Memory B cell (primary cell): Measurements from ENCODE around the gene TFB1M.
"Not testable (repeated sequence)": the region's sequence is repeated elsewhere in the genome, so short reads cannot be mapped to it uniquely, and the experiment has no call there.

ENCODE experiments used
- ATAC-seq: fragments of 150-1000 bp; cut with Tn5 transposase; 2 replicates; pipeline ENCODE4 v1.10.0; 2021; ENCODE audit warnings: low read depth, mild to moderate bottlenecking, moderate library complexity
- DNase-seq, 2 donors: peaks; one replicate each; pipeline ENCODE4 v3.0.0; 2022; ENCODE audit warnings: low spot score in 2 of 2
- H3K27ac Mint-ChIP-seq: one replicate; pipeline ENCODE4 v1.8.0; 2022; ENCODE audit warnings: mild to moderate bottlenecking, moderate library complexity, mixed read lengths
- H3K27me3 Mint-ChIP-seq: one replicate; pipeline ENCODE4 v1.8.0; 2022; ENCODE audit warnings: mixed read lengths
- H3K36me3 Mint-ChIP-seq: one replicate; pipeline ENCODE4 v1.8.0; 2022; ENCODE audit warnings: mild to moderate bottlenecking, mixed read lengths
- H3K4me1 Mint-ChIP-seq: one replicate; pipeline ENCODE4 v1.8.0; 2022; ENCODE audit warnings: mixed read lengths
- H3K4me3 Mint-ChIP-seq: one replicate; pipeline ENCODE4 v1.8.0; 2022; ENCODE audit warnings: mild to moderate bottlenecking, moderate library complexity, mixed read lengths
- H3K9me3 Mint-ChIP-seq: one replicate; pipeline ENCODE4 v1.8.0; 2022; ENCODE audit warnings: mixed read lengths

TFB1M gene

DNA sequence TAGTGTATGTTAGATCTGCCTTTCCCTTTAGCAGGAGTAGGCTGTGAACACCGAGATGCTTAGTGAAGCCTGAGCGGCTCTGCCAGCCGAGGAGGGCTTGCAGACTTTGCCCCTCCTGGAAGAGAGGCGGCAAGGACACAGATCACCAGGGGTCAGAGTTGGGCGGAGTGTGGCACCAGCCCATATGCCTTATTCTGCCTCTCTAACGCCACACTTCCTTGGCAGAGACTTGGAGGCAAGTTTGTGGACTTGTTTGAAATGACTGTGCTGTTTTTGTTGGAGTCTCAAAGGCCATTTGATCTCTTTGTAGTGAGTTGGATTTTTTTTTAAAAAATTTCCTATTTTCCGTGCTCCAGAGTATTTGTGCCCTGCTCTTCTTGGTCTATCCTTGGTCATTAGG is 95.0 kb downstream of the TFB1M start:
- no peak for DNase-seq
- peaks cover 2% of the 10 kb centered on the region for H3K4me1 Mint-ChIP-seq
- no peaks in the 10 kb centered on the region for H3K27me3 Mint-ChIP-seq
- no peak for ATAC-seq
- no peak overlapping the region for H3K4me3 Mint-ChIP-seq
- no peaks in the 10 kb centered on the region for H3K9me3 Mint-ChIP-seq
- H3K36me3 Mint-ChIP-seq: peaks cover 4% of the 10 kb centered on the region
- no peak overlapping the region for H3K27ac Mint-ChIP-seq

DNA sequence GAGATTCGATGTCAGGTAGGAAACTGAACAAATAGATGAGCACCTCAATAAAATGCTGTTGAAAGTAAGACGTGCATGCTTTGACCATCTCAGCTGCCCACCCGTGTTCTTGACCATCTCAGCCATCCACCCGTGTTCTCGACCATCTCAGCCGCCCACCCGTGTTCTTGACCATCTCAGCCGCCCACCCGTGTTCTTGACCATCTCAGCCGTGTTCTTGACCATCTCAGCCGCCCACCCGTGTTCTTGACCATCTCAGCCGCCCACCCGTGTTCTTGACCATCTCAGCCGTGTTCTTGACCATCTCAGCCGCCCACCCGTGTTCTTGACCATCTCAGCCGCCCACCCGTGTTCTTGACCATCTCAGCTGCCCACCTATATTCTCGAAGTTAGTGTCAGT is 95.6 kb downstream of the TFB1M start:
- not testable (repeated sequence) for H3K4me1 Mint-ChIP-seq, H3K4me3 Mint-ChIP-seq, H3K27ac Mint-ChIP-seq, H3K9me3 Mint-ChIP-seq, H3K36me3 Mint-ChIP-seq, H3K27me3 Mint-ChIP-seq, DNase-seq, ATAC-seq

DNA sequence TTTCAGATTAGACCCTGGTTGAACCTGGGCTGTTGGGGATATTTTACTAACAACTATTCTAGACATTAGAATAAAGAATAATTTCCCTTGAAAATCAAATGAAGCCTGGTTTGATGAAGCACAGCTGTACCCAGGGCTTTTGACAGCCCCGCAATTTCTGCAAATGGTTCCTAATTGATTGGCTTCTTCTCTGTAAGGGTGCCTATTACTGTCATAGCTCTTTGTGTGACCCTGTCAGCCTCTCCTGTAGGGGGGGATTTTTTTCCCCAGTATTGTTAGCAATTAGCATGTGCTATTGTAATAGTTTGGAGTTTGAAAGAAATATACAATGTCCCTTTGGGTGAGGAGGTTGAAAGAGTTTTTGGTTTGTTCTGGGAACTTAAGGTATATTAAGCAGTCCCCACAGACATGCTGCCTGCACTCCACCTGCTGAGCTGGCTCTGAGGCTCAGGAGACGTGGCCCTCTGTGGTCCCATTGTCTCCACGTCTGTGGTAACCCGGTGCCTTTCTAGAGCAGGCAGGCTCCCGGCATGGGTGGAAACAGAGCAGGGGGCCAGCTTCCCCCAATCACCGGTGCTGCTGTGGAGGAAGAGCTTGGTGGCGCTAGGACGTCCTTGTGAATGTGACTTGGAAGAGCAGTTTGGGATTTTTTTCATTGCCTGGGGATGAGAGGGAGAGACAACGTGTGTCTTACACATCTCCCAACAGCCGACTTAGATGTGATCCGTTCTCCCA is 97.8 kb downstream of the TFB1M start:
- Mint-ChIP-seq H3K4me3 (no peak overlapping the region), H3K27me3 (no peaks in the 10 kb centered on the region), H3K27ac (no peak overlapping the region), H3K9me3 (no peaks in the 10 kb centered on the region), H3K36me3 (peaks cover 11% of the 10 kb centered on the region), H3K4me1 (no peaks in the 10 kb centered on the region)
- ATAC-seq (no peak), DNase-seq (no peak)

DNA sequence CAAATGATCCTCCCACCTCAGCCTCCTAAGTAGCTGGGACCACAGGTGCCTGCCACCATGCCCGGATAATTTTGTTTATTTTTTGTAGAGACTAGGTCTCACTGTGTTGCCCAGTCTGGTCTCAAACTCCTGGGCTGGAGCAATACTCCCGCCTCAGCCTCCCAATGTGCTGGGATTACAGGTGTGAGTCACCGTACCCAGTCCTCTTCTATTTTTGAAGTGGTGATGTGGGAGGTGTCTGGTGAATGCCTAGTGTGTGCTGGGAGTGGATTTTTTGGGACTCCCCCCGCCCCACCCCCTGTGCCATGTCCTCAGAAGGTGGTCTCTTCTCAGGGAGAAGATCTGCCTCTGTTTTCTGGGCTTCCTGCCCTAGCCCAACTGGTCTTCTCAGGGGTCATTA is 98.4 kb downstream of the TFB1M start:
- H3K27me3 Mint-ChIP-seq: no peaks in the 10 kb centered on the region
- no peaks in the 10 kb centered on the region for H3K9me3 Mint-ChIP-seq
- no peaks in the 10 kb centered on the region for H3K4me1 Mint-ChIP-seq
- no peak for DNase-seq
- no peak for ATAC-seq
- peaks cover 12% of the 10 kb centered on the region for H3K36me3 Mint-ChIP-seq
- no peak overlapping the region for H3K4me3 Mint-ChIP-seq
- no peak overlapping the region for H3K27ac Mint-ChIP-seq

DNA sequence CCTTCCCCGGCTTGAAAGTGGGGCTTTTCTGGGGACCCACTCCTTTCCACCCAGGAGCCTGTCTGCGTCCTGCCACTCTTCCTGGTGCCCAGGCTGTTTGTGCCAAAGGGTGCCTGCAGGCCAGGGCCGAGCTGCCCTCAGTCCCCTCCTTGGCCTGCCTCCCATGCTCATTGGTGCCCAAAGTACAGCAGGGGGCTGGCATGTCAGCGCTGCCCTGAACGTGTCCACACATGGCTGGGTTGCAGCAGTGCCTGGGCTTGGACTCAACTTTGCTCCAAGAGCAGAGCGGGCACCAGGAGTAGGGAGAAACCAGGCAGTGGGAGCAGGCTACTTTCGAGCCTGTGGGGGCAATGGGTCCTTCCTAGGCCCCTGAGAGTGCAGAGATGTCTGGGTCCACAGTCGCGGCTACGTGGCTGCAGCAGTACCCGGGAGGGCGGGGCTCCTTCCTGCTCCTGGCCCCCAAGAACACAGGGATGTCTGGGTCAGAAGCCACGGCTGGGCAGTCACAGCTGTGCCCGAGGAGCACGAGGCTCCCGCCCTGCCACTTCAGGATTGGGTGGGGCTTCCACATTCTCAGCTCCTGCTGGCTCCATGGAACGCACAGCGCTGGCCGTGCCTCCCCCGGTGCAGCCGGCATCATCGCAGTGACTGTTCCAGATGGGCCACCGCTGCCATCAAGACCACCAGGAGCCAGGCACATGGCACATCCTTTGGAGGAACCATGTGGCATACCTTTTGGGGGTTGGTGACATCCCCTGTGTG is 100.5 kb downstream of the TFB1M start:
- no peak overlapping the region for H3K27ac Mint-ChIP-seq

GRCh38 chr6:155212616-155213380 is 101.5 kb downstream of the TFB1M start:
- no peaks in the 10 kb centered on the region for H3K27me3 Mint-ChIP-seq
- H3K4me3 Mint-ChIP-seq: no peak overlapping the region
- peaks cover 10% of the 10 kb centered on the region for H3K36me3 Mint-ChIP-seq
- ATAC-seq (no peak), DNase-seq (no peak)
- H3K9me3 Mint-ChIP-seq: no peaks in the 10 kb centered on the region
- H3K27ac Mint-ChIP-seq: no peak overlapping the region
- H3K4me1 Mint-ChIP-seq: no peaks in the 10 kb centered on the region

More for the DNA sequence above, 100.5 kb downstream of the TFB1M start:
- Mint-ChIP-seq H3K36me3 (peaks cover 10% of the 10 kb centered on the region), H3K4me1 (no peaks in the 10 kb centered on the region), H3K27me3 (no peaks in the 10 kb centered on the region), H3K9me3 (no peaks in the 10 kb centered on the region), H3K4me3 (no peak overlapping the region)
- DNase-seq: no peak
- no peak for ATAC-seq

DNA sequence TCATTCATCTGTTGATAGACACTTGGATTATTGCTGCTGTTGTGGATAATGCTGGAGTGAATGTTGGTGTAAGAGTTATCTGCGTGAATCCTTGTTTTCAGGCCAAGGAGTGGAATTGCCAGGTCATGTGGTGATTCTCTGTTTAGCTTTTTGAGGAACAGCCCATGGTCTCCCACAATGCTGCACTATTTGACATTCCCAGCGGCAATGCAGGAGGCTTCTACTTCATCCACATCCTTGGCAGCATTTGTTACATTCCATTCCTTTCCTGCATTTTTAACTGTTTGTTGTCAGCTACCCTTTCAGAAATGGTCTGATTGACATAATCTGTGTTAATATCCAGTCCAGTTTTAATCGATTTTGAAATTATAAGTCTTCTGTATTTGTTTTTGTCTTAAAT is 102.2 kb downstream of the TFB1M start:
- H3K27ac Mint-ChIP-seq: no peak overlapping the region
- H3K4me3 Mint-ChIP-seq: no peak overlapping the region
- H3K9me3 Mint-ChIP-seq: no peaks in the 10 kb centered on the region
- DNase-seq (no peak), ATAC-seq (no peak)
- peaks cover 10% of the 10 kb centered on the region for H3K36me3 Mint-ChIP-seq
- H3K27me3 Mint-ChIP-seq: no peaks in the 10 kb centered on the region
- no peaks in the 10 kb centered on the region for H3K4me1 Mint-ChIP-seq

- H3K9me3 Mint-ChIP-seq: no peaks in the 10 kb centered on the region
- H3K27ac Mint-ChIP-seq: no peak overlapping the region
- peaks cover 4% of the 10 kb centered on the region for H3K4me1 Mint-ChIP-seq
- H3K36me3 Mint-ChIP-seq: peaks cover 8% of the 10 kb centered on the region
- ATAC-seq (no peak), DNase-seq (no peak)
- no peaks in the 10 kb centered on the region for H3K27me3 Mint-ChIP-seq
- H3K4me3 Mint-ChIP-seq: no peak overlapping the region
These were observed 107.1 kb downstream of the TFB1M start for GRCh38 chr6:155207223-155207622.
